Non-pigmented ciliary epithelial cell (primary cell): ENCODE data around the gene ODAM.
"Not testable (repeated sequence)": the region's sequence is repeated elsewhere in the genome, so short reads cannot be mapped to it uniquely, and the experiment has no call there.

ENCODE experiments used
- DNase-seq: peaks from one replicate; pipeline ENCODE4 v3.0.0-alpha.2; 2010; ENCODE audit warnings: low read depth

ODAM gene

GRCh38 chr4:70221818-70222217, 26.3 kb downstream of the ODAM start:
- not testable (repeated sequence) for DNase-seq

GRCh38 chr4:70225824-70226223, 30.3 kb downstream of the ODAM start, which contains the start of gene FDCSP:
TSS of gene FDCSP (plus strand) at chr4:70226124. CDS start at chr4:70231195, 5,071 bp downstream.
- DNase-seq: no peak

- no peak for DNase-seq
These were observed 40.6 kb downstream of the ODAM start for GRCh38 chr4:70236125-70236524.

GRCh38 chr4:70239131-70239883, 43.8 kb downstream of the ODAM start:
- no peak for DNase-seq

GRCh38 chr4:70239884-70240591, 44.5 kb downstream of the ODAM start:
- no peak for DNase-seq

- DNase-seq: not testable (repeated sequence)
These were observed 46.8 kb downstream of the ODAM start, which contains the start of gene CSN3 for GRCh38 chr4:70242297-70242696. TSS of gene CSN3 (plus strand) at chr4:70242597. CDS start at chr4:70244820, 2,223 bp downstream.

- DNase-seq: no peak
These were observed 47.6 kb downstream of the ODAM start for GRCh38 chr4:70243091-70243490.

GRCh38 chr4:70251250-70251944, 55.9 kb downstream of the ODAM start:
- no peak for DNase-seq

GRCh38 chr4:70251945-70252277, 56.4 kb downstream of the ODAM start:
- DNase-seq: no peak
